Measurements from ENCODE around the gene NXPH2.
"Not testable (repeated sequence)": the region's sequence is repeated elsewhere in the genome, so short reads cannot be mapped to it uniquely, and the experiment has no call there.

The NXPH2 gene

GRCh38 chr2:138777996-138778395 lies 2.2 kb downstream of the NXPH2 start:
- H3K27me3 Mint-ChIP-seq: peaks cover 47% of the 10 kb centered on the region
- H3K36me3 Mint-ChIP-seq (ENCODE audit: low read depth): no peaks in the 10 kb centered on the region
- no peaks in the 10 kb centered on the region for H3K9me3 Mint-ChIP-seq
- no peak for ATAC-seq
- H3K27ac Mint-ChIP-seq: no peak overlapping the region
- H3K4me1 Mint-ChIP-seq: peaks cover 2% of the 10 kb centered on the region
- no peak for DNase-seq
- no peak overlapping the region for H3K4me3 Mint-ChIP-seq

- Mint-ChIP-seq H3K4me3 (no peak overlapping the region), H3K36me3 (ENCODE audit: low read depth) (no peaks in the 10 kb centered on the region)
Measured at GRCh38 chr2:138775736-138776135, 4.5 kb downstream of the NXPH2 start.

GRCh38 chr2:138771534-138771933 lies 8.7 kb downstream of the NXPH2 start:
- DNase-seq (no peak), ATAC-seq (no peak)
- Mint-ChIP-seq H3K4me3 (no peak overlapping the region), H3K27me3 (peaks cover 21% of the 10 kb centered on the region), H3K9me3 (no peaks in the 10 kb centered on the region), H3K4me1 (no peaks in the 10 kb centered on the region), H3K27ac (no peak overlapping the region), H3K36me3 (ENCODE audit: low read depth) (no peaks in the 10 kb centered on the region)

More at GRCh38 chr2:138775736-138776135, 4.5 kb downstream of the NXPH2 start:
- no peak overlapping the region for H3K27ac Mint-ChIP-seq
- DNase-seq: no peak
- ATAC-seq: no peak
- H3K9me3 Mint-ChIP-seq: no peaks in the 10 kb centered on the region
- peaks cover 31% of the 10 kb centered on the region for H3K27me3 Mint-ChIP-seq
- peaks cover 2% of the 10 kb centered on the region for H3K4me1 Mint-ChIP-seq

GRCh38 chr2:138767101-138767500 lies 13.1 kb downstream of the NXPH2 start:
- no peak for ATAC-seq
- no peak overlapping the region for H3K4me3 Mint-ChIP-seq

GRCh38 chr2:138766464-138766863 lies 13.7 kb downstream of the NXPH2 start:
- Mint-ChIP-seq H3K9me3 (no peaks in the 10 kb centered on the region), H3K4me3 (no peak overlapping the region)
- DNase-seq: no peak

More at GRCh38 chr2:138767101-138767500, 13.1 kb downstream of the NXPH2 start:
- Mint-ChIP-seq H3K27me3 (peaks cover 12% of the 10 kb centered on the region), H3K36me3 (ENCODE audit: low read depth) (no peaks in the 10 kb centered on the region), H3K27ac (no peak overlapping the region), H3K9me3 (no peaks in the 10 kb centered on the region), H3K4me1 (no peaks in the 10 kb centered on the region)
- no peak for DNase-seq

GRCh38 chr2:138763971-138764370 lies 16.2 kb downstream of the NXPH2 start:
- Mint-ChIP-seq H3K36me3 (ENCODE audit: low read depth) (no peaks in the 10 kb centered on the region), H3K9me3 (no peaks in the 10 kb centered on the region), H3K4me3 (no peak overlapping the region), H3K27ac (no peak overlapping the region), H3K4me1 (no peaks in the 10 kb centered on the region), H3K27me3 (peaks cover 8% of the 10 kb centered on the region)
- ATAC-seq (no peak), DNase-seq (no peak)

More at GRCh38 chr2:138766464-138766863, 13.7 kb downstream of the NXPH2 start:
- Mint-ChIP-seq H3K27ac (no peak overlapping the region), H3K4me1 (no peaks in the 10 kb centered on the region), H3K27me3 (peaks cover 12% of the 10 kb centered on the region), H3K36me3 (ENCODE audit: low read depth) (no peaks in the 10 kb centered on the region)
- no peak for ATAC-seq

- ATAC-seq (no peak), DNase-seq (no peak)
- H3K27ac Mint-ChIP-seq: no peak overlapping the region
- no peaks in the 10 kb centered on the region for H3K9me3 Mint-ChIP-seq
- H3K27me3 Mint-ChIP-seq: no peaks in the 10 kb centered on the region
- H3K4me1 Mint-ChIP-seq: no peaks in the 10 kb centered on the region
- no peak overlapping the region for H3K4me3 Mint-ChIP-seq
- no peaks in the 10 kb centered on the region for H3K36me3 Mint-ChIP-seq (ENCODE audit: low read depth)
Measured at GRCh38 chr2:138762533-138762932, 17.7 kb downstream of the NXPH2 start.

- Mint-ChIP-seq H3K4me1 (no peaks in the 10 kb centered on the region), H3K9me3 (no peaks in the 10 kb centered on the region), H3K36me3 (ENCODE audit: low read depth) (no peaks in the 10 kb centered on the region), H3K27ac (no peak overlapping the region), H3K27me3 (no peaks in the 10 kb centered on the region), H3K4me3 (no peak overlapping the region)
- no peak for DNase-seq
- no peak for ATAC-seq
Measured at GRCh38 chr2:138760676-138761075, 19.5 kb downstream of the NXPH2 start.

GRCh38 chr2:138757384-138757783 lies 22.8 kb downstream of the NXPH2 start:
- no peaks in the 10 kb centered on the region for H3K36me3 Mint-ChIP-seq (ENCODE audit: low read depth)
- peaks cover 9% of the 10 kb centered on the region for H3K9me3 Mint-ChIP-seq
- ATAC-seq (no peak), DNase-seq (no peak)
- no peaks in the 10 kb centered on the region for H3K27me3 Mint-ChIP-seq
- H3K4me1 Mint-ChIP-seq: no peaks in the 10 kb centered on the region
- H3K4me3 Mint-ChIP-seq: no peak overlapping the region
- H3K27ac Mint-ChIP-seq: no peak overlapping the region

- DNase-seq (no peak), ATAC-seq (no peak)
- H3K4me3 Mint-ChIP-seq: no peak overlapping the region
- no peaks in the 10 kb centered on the region for H3K36me3 Mint-ChIP-seq (ENCODE audit: low read depth)
- H3K9me3 Mint-ChIP-seq: peaks cover 14% of the 10 kb centered on the region
- H3K27me3 Mint-ChIP-seq: no peaks in the 10 kb centered on the region
- no peaks in the 10 kb centered on the region for H3K4me1 Mint-ChIP-seq
- H3K27ac Mint-ChIP-seq: no peak overlapping the region
Measured at GRCh38 chr2:138752197-138752956, 27.8 kb downstream of the NXPH2 start.

GRCh38 chr2:138744713-138745112 lies 35.5 kb downstream of the NXPH2 start:
- no peaks in the 10 kb centered on the region for H3K36me3 Mint-ChIP-seq (ENCODE audit: low read depth)
- H3K4me3 Mint-ChIP-seq: no peak overlapping the region
- peaks cover 7% of the 10 kb centered on the region for H3K9me3 Mint-ChIP-seq
- no peaks in the 10 kb centered on the region for H3K27me3 Mint-ChIP-seq
- H3K4me1 Mint-ChIP-seq: no peaks in the 10 kb centered on the region
- ATAC-seq (no peak), DNase-seq (no peak)
- H3K27ac Mint-ChIP-seq: no peak overlapping the region

GRCh38 chr2:138742441-138743057 lies 37.6 kb downstream of the NXPH2 start:
- no peaks in the 10 kb centered on the region for H3K4me1 Mint-ChIP-seq
- no peak overlapping the region for H3K4me3 Mint-ChIP-seq
- peaks cover 3% of the 10 kb centered on the region for H3K9me3 Mint-ChIP-seq
- H3K36me3 Mint-ChIP-seq (ENCODE audit: low read depth): no peaks in the 10 kb centered on the region
- H3K27me3 Mint-ChIP-seq: no peaks in the 10 kb centered on the region
- DNase-seq: no peak
- no peak for ATAC-seq
- H3K27ac Mint-ChIP-seq: no peak overlapping the region

- Mint-ChIP-seq H3K36me3 (ENCODE audit: low read depth) (no peaks in the 10 kb centered on the region), H3K27ac (no peak overlapping the region), H3K4me3 (no peak overlapping the region), H3K9me3 (peaks cover 5% of the 10 kb centered on the region), H3K27me3 (no peaks in the 10 kb centered on the region), H3K4me1 (no peaks in the 10 kb centered on the region)
- ATAC-seq: no peak
- DNase-seq: no peak
Measured at GRCh38 chr2:138741851-138742250, 38.3 kb downstream of the NXPH2 start.

- not testable (repeated sequence) for DNase-seq; H3K4me1 Mint-ChIP-seq; H3K27me3 Mint-ChIP-seq; ATAC-seq; H3K27ac Mint-ChIP-seq; H3K36me3 Mint-ChIP-seq (ENCODE audit: low read depth); H3K4me3 Mint-ChIP-seq
- peaks cover 24% of the 10 kb centered on the region for H3K9me3 Mint-ChIP-seq
Measured at GRCh38 chr2:138737009-138737554, 43.1 kb downstream of the NXPH2 start.

- no peak overlapping the region for H3K27ac Mint-ChIP-seq
- H3K9me3 Mint-ChIP-seq: peaks cover 34% of the 10 kb centered on the region
- no peak overlapping the region for H3K4me3 Mint-ChIP-seq
- ATAC-seq (no peak), DNase-seq (no peak)
- H3K36me3 Mint-ChIP-seq (ENCODE audit: low read depth): no peaks in the 10 kb centered on the region
- H3K27me3 Mint-ChIP-seq: no peaks in the 10 kb centered on the region
- no peaks in the 10 kb centered on the region for H3K4me1 Mint-ChIP-seq
Measured at GRCh38 chr2:138732651-138733050, 47.5 kb downstream of the NXPH2 start.

Measured in activated naive CD8-positive, alpha-beta T cell treated with anti-CD3 and anti-CD28 coated beads, Interleukin-2, amount 50 U/mL, for 24 hours (primary cell).